Measurements from ENCODE around the gene FADS1. TPM values are rescaled to one million over a fixed set of nuclear protein-coding genes. Genes with fewer than 3 reads are reported as not detected.
A peak's percentile ranks its signal among the peaks of the same experiment; 100 is the strongest.

Gene FADS1
- total RNA-seq, 1 experiment from 2014 or later: 105 TPM

- TF ChIP-seq ETV6 (CRISPR knock-in tag; IDR thresholded peaks at IDR 0.05) (no peak), NFE2L1 (CRISPR knock-in tag; IDR thresholded peaks at IDR 0.05) (no peak), MXD4 (CRISPR knock-in tag; IDR thresholded peaks at IDR 0.05; ENCODE audit: borderline replicate concordance) (no peak), GRHL2 (CRISPR knock-in tag; IDR thresholded peaks at IDR 0.05; ENCODE audit: insufficient replicate concordance, severe bottlenecking) (no peak)
Observed at GRCh38 chr11:61754534-61755482, 62.0 kb downstream of the FADS1 start (continued).

- ChIA-PET CTCF (interaction anchor here (0.6 to 3.5 kb wide), 18 partner anchors 8 to 1164 kb away, joined by 3 to 23 read pairs (median 4); no protein-coding TSS in a partner anchor), POLR2A (no interaction called here)
- peaks cover 30% of the 10 kb centered on the region for H3K4me1 Mint-ChIP-seq
- no peak for DNase-seq (ENCODE audit: low spot score)
- TF ChIP-seq NR2C2 (CRISPR knock-in tag; IDR thresholded peaks at IDR 0.05) (no peak), USF1 (CRISPR knock-in tag; IDR thresholded peaks at IDR 0.05) (no peak), EMX1 (CRISPR knock-in tag; IDR thresholded peaks at IDR 0.05) (no peak), ETV6 (CRISPR knock-in tag; IDR thresholded peaks at IDR 0.05) (no peak), ZMAT4 (CRISPR knock-in tag; IDR thresholded peaks at IDR 0.05) (no peak)
- no peak for ATAC-seq
- no peak overlapping the region for H3K27ac Mint-ChIP-seq
- H3K36me3 Mint-ChIP-seq: no peaks in the 10 kb centered on the region
- no peaks in the 10 kb centered on the region for H3K9me3 Mint-ChIP-seq
- H3K27me3 Mint-ChIP-seq (ENCODE audit: low read depth): peaks cover 37% of the 10 kb centered on the region
- H3K4me3 Mint-ChIP-seq: peak overlapping the region; percentile 77
Observed at GRCh38 chr11:61753672-61754071, 63.1 kb downstream of the FADS1 start.

- Mint-ChIP-seq H3K27me3 (ENCODE audit: low read depth) (peaks cover 37% of the 10 kb centered on the region), H3K36me3 (no peaks in the 10 kb centered on the region), H3K27ac (no peak overlapping the region), H3K9me3 (no peaks in the 10 kb centered on the region), H3K4me3 (peak overlapping the region; percentile 77), H3K4me1 (peaks cover 30% of the 10 kb centered on the region)
- no peak for DNase-seq (ENCODE audit: low spot score)
- ATAC-seq: peak; percentile 14
- ChIA-PET POLR2A (no interaction called here), CTCF (interaction anchor here (0.6 to 3.5 kb wide), 22 partner anchors 9 to 1163 kb away, joined by 3 to 23 read pairs (median 4); no protein-coding TSS in a partner anchor)
- TF ChIP-seq FOXP4 (CRISPR knock-in tag; IDR thresholded peaks at IDR 0.05) (no peak), NR3C1 (CRISPR knock-in tag; conservative IDR thresholded peaks at IDR 0.05; ENCODE audit: low read depth) (no peak), CBFB (CRISPR knock-in tag; IDR thresholded peaks at IDR 0.05; ENCODE audit: low read depth) (no peak), ZSCAN18 (CRISPR knock-in tag; IDR thresholded peaks at IDR 0.05) (no peak), OVOL2 (CRISPR knock-in tag; IDR thresholded peaks at IDR 0.05; ENCODE audit: borderline replicate concordance) (no peak), NFE2L1 (CRISPR knock-in tag; IDR thresholded peaks at IDR 0.05) (no peak), MAX (CRISPR knock-in tag; IDR thresholded peaks at IDR 0.05) (no peak), SMAD3 (CRISPR knock-in tag; IDR thresholded peaks at IDR 0.05; ENCODE audit: borderline replicate concordance) (no peak), STAT6 (CRISPR knock-in tag; conservative IDR thresholded peaks at IDR 0.05; ENCODE audit: low read depth) (no peak), HMGXB4 (CRISPR knock-in tag; IDR thresholded peaks at IDR 0.05) (no peak), MLX (CRISPR knock-in tag; IDR thresholded peaks at IDR 0.05) (no peak), PREB (CRISPR knock-in tag; IDR thresholded peaks at IDR 0.05; ENCODE audit: borderline replicate concordance) (no peak)
Observed at GRCh38 chr11:61752925-61753521, 63.8 kb downstream of the FADS1 start.
